Measurements from ENCODE around the gene RREB1. TPM values are rescaled to one million over a fixed set of nuclear protein-coding genes. Genes with fewer than 3 reads are reported as not detected.
A peak's percentile ranks its signal among the peaks of the same experiment; 100 is the strongest.

Gene RREB1
- total RNA-seq, 1 donor from 2014 or later: 43.9 TPM

GRCh38 chr6:7171733-7172132, 64.0 kb downstream of the RREB1 start:
- no peaks in the 10 kb centered on the region for H3K36me3 Mint-ChIP-seq
- no peak for DNase-seq (ENCODE audit: extremely low spot score, unreplicated experiment)
- H3K9me3 Mint-ChIP-seq: no peaks in the 10 kb centered on the region
- no peak for TF ChIP-seq CTCF (conservative IDR thresholded peaks at IDR 0.05)
- peak overlapping the region; percentile 56 for H3K4me3 Mint-ChIP-seq
- H3K27me3 Mint-ChIP-seq: no peaks in the 10 kb centered on the region
- H3K4me1 Mint-ChIP-seq (ENCODE audit: unreplicated experiment): peaks cover 54% of the 10 kb centered on the region
- peak overlapping the region; percentile 77 for H3K27ac Mint-ChIP-seq

GRCh38 chr6:7172649-7173048, 64.9 kb downstream of the RREB1 start:
- H3K4me1 Mint-ChIP-seq (ENCODE audit: unreplicated experiment): peaks cover 50% of the 10 kb centered on the region
- no peak for DNase-seq (ENCODE audit: extremely low spot score, unreplicated experiment)
- TF ChIP-seq CTCF (conservative IDR thresholded peaks at IDR 0.05): no peak

GRCh38 chr6:7173843-7174503, 66.2 kb downstream of the RREB1 start:
- Mint-ChIP-seq H3K9me3 (no peaks in the 10 kb centered on the region), H3K36me3 (peaks cover 3% of the 10 kb centered on the region), H3K27me3 (no peaks in the 10 kb centered on the region), H3K27ac (peak overlapping the region; percentile 71), H3K4me3 (peak overlapping the region; percentile 57), H3K4me1 (ENCODE audit: unreplicated experiment) (peaks cover 41% of the 10 kb centered on the region)
- TF ChIP-seq CTCF (conservative IDR thresholded peaks at IDR 0.05): no peak
- no peak for DNase-seq (ENCODE audit: extremely low spot score, unreplicated experiment)

More at GRCh38 chr6:7172649-7173048, 64.9 kb downstream of the RREB1 start:
- Mint-ChIP-seq H3K4me3 (no peak overlapping the region), H3K27ac (no peak overlapping the region), H3K9me3 (no peaks in the 10 kb centered on the region), H3K36me3 (no peaks in the 10 kb centered on the region), H3K27me3 (no peaks in the 10 kb centered on the region)

- no peak for DNase-seq (ENCODE audit: extremely low spot score, unreplicated experiment)
- Mint-ChIP-seq H3K9me3 (no peaks in the 10 kb centered on the region), H3K4me1 (ENCODE audit: unreplicated experiment) (peaks cover 30% of the 10 kb centered on the region), H3K27ac (peak overlapping the region; percentile 46), H3K4me3 (no peak overlapping the region), H3K27me3 (no peaks in the 10 kb centered on the region), H3K36me3 (peaks cover 3% of the 10 kb centered on the region)
- TF ChIP-seq CTCF (conservative IDR thresholded peaks at IDR 0.05): no peak
Observed at GRCh38 chr6:7175462-7175861, 67.7 kb downstream of the RREB1 start.

GRCh38 chr6:7176208-7176607, 68.4 kb downstream of the RREB1 start:
- no peak for DNase-seq (ENCODE audit: extremely low spot score, unreplicated experiment)
- no peak for TF ChIP-seq CTCF (conservative IDR thresholded peaks at IDR 0.05)
- Mint-ChIP-seq H3K36me3 (peaks cover 10% of the 10 kb centered on the region), H3K9me3 (no peaks in the 10 kb centered on the region), H3K27me3 (no peaks in the 10 kb centered on the region), H3K27ac (peak overlapping the region; percentile 75), H3K4me1 (ENCODE audit: unreplicated experiment) (peaks cover 25% of the 10 kb centered on the region), H3K4me3 (no peak overlapping the region)
